Kidney epithelial cell (primary cell): ENCODE data around the gene DPM1. TPM values are rescaled to one million over a fixed set of nuclear protein-coding genes. Genes with fewer than 3 reads are reported as not detected.

Experiments used
- DNase-seq: peaks from one replicate; pipeline ENCODE4 v3.0.0-alpha.2; 2010; ENCODE audit warnings: low read depth
- H3K27me3 ChIP-seq: 2 replicates; pipeline ENCODE4 v1.6.0; 2011; ENCODE audit warnings: low read length; ENCODE audit not compliant: control insufficient read depth, insufficient read depth
- H3K36me3 ChIP-seq: 2 replicates; pipeline ENCODE4 v1.5.1; 2011; ENCODE audit warnings: low read length; ENCODE audit not compliant: control insufficient read depth, insufficient read depth
- H3K4me3 ChIP-seq: 2 replicates; pipeline ENCODE4 v1.5.1; 2011; ENCODE audit warnings: low read depth, mild to moderate bottlenecking, control low read depth, low read length
- total RNA-seq: library from RNA; depleted of rRNA; stranded (reverse); fragments of >200 nt; gene quantifications from 2 replicates; pipeline ENCODE4 v1.2.3, GENCODE V29; 2015
- TF ChIP-seq, protein P1 (sequence below): IDR thresholded peaks from 2 replicates; pipeline ENCODE4 v1.5.1; 2011; ENCODE audit warnings: mild to moderate bottlenecking, moderate library complexity, low read length, control low read depth, inconsistent platforms; ENCODE audit not compliant: insufficient read depth, poor library complexity, severe bottlenecking

The DPM1 gene
- total RNA-seq, 1 donor from 2014 or later, result 73.3 TPM

DNA sequence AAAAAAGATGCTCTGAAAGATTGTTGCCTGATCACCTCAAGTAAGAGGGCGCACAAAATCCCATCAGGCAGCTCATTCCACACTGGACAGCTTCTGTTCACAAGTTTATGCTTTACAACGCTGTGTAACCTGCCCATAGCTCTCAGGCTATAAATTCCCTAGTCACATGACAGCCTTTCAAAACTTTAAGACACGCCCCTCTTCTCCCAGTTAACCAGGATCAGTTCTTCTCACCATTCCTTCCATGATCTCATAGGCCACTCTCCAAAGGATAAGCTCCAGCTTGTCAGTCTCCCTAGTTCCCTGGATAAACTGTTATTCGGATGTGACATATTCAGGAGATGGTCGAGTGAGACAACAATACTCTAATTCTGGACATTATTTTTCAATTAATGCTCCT, 42.1 kb downstream of the DPM1 start:
- Histone ChIP-seq H3K4me3 (no peak overlapping the region), H3K27me3 (no peaks in the 10 kb centered on the region), H3K36me3 (no peaks in the 10 kb centered on the region)
- peak; percentile 44 for DNase-seq
- TF ChIP-seq, protein P1, sequence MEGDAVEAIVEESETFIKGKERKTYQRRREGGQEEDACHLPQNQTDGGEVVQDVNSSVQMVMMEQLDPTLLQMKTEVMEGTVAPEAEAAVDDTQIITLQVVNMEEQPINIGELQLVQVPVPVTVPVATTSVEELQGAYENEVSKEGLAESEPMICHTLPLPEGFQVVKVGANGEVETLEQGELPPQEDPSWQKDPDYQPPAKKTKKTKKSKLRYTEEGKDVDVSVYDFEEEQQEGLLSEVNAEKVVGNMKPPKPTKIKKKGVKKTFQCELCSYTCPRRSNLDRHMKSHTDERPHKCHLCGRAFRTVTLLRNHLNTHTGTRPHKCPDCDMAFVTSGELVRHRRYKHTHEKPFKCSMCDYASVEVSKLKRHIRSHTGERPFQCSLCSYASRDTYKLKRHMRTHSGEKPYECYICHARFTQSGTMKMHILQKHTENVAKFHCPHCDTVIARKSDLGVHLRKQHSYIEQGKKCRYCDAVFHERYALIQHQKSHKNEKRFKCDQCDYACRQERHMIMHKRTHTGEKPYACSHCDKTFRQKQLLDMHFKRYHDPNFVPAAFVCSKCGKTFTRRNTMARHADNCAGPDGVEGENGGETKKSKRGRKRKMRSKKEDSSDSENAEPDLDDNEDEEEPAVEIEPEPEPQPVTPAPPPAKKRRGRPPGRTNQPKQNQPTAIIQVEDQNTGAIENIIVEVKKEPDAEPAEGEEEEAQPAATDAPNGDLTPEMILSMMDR, result no peak

DNA sequence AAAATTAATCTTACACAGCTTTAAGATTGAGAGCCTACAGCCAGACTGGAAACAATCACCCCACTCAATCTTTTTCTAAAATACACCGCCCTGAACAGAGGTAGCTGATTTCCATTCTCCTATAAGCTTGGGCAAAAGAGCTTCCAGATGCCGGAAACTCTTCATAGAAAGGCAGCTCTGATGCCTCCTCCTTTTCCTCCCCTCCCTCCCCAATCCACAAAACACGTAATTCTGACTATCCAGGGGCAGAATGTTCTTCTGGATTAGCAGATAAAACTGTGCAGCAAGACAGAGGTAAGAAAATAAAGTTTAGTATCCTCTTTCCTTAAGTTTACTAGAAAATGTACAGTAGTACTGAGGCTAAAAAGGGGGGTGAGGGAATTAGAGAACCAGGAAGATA, 42.9 kb downstream of the DPM1 start:
- H3K4me3 ChIP-seq, result no peak overlapping the region
- TF ChIP-seq, protein P1, result no peak
- H3K36me3 ChIP-seq, result no peaks in the 10 kb centered on the region
- no peaks in the 10 kb centered on the region for H3K27me3 ChIP-seq
- DNase-seq, result no peak

DNA sequence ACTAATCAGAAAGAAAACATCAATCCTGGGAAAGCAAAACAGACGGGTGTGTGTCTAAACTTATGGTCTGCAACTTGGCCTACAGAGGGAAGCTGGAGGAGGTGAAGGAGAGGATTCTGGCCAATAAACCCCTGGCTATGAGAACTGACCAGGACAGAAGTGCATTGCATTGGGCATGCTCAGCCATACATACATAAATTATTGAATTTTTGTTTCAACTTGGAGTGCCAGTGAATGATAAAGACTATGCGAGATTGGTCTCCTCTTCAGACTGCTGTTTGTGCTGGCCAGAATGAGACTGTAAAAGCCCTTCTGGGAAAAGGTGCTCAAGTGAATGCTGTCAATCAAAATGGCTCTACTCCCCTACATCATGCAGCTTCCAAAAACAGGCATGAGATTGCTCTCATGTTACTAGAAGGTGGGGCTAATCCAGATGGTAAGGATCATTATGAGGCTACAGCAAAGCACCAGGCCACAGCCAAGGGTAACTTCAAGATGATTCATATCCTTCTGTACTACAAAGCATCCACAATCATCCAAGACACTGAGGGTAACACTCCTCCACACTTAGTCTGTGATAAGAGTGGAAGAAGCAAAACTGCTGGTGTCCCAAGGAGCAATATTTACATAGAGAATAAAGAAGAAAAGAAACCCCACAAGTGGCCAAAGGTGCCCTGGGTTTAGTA, 44.5 kb downstream of the DPM1 start:
- Histone ChIP-seq H3K36me3 (no peaks in the 10 kb centered on the region), H3K27me3 (no peaks in the 10 kb centered on the region), H3K4me3 (no peak overlapping the region)
- DNase-seq, result peak; percentile 42
- TF ChIP-seq, protein P1, result no peak

DNA sequence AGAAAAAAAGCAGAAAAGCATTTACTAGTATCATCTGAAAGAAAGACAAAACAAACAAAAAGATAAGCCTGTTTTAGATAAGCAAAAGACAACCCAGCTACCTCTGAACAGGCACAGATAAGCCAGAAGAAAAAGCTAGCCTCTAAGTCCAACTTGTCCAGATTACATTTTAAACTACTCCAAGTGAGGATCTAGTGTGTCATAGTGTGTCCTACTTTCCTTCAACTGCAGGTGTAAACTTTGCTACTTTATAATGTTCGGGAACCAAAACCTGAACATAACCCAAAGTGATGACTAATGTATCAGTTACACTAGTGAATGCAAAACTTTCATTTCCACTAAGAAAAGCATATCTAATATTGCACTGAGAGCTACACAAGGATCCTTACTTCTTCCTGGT, 46.6 kb downstream of the DPM1 start:
- Histone ChIP-seq H3K36me3 (no peaks in the 10 kb centered on the region), H3K4me3 (no peak overlapping the region), H3K27me3 (no peaks in the 10 kb centered on the region)
- TF ChIP-seq, protein P1, result no peak
- DNase-seq, result no peak

DNA sequence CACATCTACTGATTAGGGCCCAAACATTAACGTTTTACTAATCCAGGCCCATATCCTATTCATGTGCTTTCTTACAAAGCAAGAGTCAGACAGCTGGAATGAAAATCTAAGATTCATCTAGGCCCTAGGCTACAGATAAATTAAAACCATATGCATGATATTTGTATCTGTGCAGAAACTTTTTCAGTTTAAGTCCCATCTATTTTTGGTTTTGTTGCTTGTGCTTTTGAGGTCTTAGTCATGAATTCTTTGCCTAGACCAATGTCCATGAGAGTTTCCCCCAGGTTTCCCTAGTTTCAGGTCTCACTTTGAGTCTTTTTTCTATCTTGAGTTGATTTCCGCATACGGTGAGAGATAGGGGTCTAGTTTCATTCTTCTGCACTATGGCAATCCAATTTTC, 47.3 kb downstream of the DPM1 start:
- no peaks in the 10 kb centered on the region for H3K36me3 ChIP-seq
- no peak for DNase-seq

More for the DNA sequence above, 47.3 kb downstream of the DPM1 start:
- TF ChIP-seq, protein P1, result no peak
- Histone ChIP-seq H3K4me3 (no peak overlapping the region), H3K27me3 (no peaks in the 10 kb centered on the region)
